GM21360 (cell line): ENCODE results near the gene DES.
"Not testable (repeated sequence)": the region's sequence is repeated elsewhere in the genome, so short reads cannot be mapped to it uniquely, and the experiment has no call there.

Experiments
- ATAC-seq: cut with Tn5 transposase; IDR thresholded peaks from one replicate; pipeline ENCODE4 v1.9.1; 2021; ENCODE audit warnings: mild to moderate bottlenecking, moderate library complexity; ENCODE audit not compliant: unreplicated experiment

The DES gene

DNA sequence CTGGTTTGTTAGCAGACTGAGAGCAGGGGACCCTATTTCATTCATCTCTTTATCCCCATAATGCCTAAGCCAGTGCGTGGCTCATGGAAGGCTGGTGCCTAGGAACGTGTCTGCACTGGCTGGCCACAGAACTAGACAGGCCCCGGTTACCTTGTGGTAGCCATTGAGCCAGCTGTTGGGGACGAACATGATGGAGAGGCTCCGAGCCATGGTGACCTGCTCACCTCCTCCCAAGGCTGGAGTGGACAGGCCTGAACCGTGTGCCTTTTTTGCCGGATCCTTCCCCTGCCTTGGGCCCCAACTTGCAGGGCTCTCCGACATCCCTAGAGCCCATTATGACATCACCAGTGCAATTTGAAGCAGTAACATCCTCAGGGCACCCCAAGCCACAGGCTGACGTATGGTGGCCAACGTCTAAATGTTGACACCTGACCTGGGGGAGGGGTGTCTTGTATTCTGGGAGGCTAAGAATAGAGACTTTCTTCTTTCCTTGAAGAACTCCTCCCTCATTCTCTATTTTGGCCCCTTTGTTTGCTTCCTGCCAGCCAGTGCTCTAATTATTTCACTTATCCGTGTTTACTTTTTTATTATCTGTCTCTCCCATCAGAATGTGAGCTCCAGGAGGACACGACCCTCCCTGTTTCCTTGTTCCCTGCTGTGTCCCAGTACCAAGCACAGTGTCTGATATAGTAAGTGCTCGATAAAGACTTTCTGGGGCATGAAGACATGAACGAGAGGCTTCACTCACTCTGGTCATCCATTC is 18.3 kb upstream of the DES start:
- ATAC-seq: no peak

- no peak for ATAC-seq
Measured at GRCh38 chr2:219400562-219400961, 17.6 kb upstream of the DES start.

DNA sequence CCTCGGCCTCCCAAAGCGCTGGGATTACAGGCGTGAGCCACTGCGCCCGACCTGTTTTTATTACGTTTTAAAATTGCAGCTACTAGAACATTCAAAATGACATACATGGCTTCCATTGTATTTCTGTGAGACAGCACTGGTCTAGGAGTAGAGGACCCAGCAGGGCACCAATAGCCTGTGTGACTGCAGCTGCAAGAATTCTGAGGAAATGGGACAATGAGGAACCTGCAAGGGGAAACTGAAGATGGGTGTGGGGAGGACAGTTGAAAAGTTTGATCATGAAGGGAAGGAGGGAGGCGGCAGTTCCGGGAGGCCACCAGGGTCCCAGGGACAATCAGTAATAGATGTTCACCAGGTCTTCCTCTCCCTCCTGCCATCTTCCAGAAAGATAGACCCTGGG is 16.6 kb upstream of the DES start:
- ATAC-seq: no peak

- no peak for ATAC-seq
Measured at GRCh38 chr2:219402665-219403515, 15.3 kb upstream of the DES start.

GRCh38 chr2:219403861-219404260 is 14.3 kb upstream of the DES start:
- ATAC-seq: no peak

GRCh38 chr2:219404291-219404910 is 13.8 kb upstream of the DES start:
- no peak for ATAC-seq

DNA sequence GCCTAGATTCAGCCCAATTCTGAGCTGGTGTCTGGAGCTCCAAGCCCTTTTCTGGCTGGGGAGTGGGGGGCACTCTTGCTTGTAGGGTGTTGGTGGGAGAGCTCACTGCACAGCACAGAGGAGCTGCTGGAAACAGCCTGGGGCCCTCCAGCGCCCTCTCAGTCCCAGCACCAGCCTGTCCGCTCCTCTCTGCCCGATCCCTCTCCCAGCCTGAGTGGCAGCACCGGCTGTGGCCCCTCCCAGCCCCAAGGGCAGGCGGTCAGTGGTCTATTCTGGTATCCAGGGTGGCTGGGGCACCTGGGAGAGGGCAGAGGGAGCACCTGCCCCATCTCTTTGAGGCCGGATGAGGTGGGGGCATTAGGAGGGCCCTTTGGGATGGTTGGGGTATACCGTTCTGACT is 13.2 kb upstream of the DES start:
- no peak for ATAC-seq

DNA sequence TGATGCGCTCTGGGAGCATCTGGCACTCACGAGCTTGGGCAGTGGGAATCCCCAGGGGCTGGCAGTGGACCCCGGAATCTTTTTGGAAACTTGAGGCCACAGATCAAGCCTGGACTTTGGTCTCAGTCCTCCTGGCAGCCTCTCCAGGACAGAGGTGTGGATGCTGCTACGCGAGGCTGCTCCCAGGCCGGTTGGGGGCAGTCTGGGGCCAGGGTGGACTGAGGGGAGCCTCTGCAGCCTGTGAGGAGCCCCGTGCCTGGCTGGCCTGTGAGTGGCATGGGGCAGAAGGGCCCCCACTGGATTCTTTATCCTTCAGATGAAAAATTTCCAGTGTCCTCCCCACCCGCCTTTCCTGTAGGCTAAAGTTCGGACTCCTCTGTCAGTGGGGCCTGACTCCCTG is 12.7 kb upstream of the DES start:
- ATAC-seq: no peak

GRCh38 chr2:219405958-219406860 is 12.0 kb upstream of the DES start:
- ATAC-seq: no peak

GRCh38 chr2:219406861-219407230 is 11.3 kb upstream of the DES start:
- ATAC-seq: no peak

GRCh38 chr2:219407343-219407742 is 10.8 kb upstream of the DES start:
- ATAC-seq: not testable (repeated sequence)

GRCh38 chr2:219408204-219408603 is 10.0 kb upstream of the DES start:
- no peak for ATAC-seq

DNA sequence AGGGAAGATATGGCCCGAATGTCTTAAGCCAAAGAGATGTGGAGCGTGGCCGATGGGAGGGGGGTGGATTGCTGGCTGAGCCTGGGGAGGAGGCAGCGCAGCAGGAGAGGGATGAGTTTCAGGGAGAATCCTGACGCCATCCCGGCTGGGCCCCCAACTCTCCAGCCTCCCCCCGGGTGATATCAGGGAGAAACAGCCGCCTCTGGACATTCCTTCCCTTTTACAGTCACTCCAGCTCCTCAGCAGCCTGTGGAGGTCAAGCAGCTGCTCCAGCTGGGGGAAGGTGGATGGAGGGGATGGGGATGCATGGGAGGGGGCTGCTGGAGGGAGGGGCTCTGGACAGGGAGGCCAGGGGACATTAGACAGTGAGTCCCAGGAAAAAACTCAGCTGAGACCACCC is 9.5 kb upstream of the DES start:
- ATAC-seq: no peak

DNA sequence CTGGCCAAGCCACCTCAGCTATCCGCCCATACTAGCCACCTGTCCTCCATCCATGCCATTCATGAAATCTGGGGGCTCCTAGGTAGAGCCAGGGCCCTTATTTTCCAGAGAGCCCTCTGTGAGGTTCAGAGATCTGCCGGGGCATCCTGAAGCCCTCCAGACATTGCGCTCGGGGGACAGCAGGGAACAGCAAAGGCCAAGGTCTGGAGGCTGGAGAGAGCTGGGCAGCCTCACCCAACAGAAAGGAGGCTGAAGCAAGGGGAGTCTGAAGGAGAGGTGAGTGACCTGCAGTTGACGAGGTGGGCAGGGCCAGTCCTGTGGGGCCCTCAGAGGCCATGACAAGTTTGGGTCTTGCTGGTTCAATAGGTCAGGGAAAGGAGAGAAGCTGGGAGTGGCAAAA is 8.6 kb upstream of the DES start:
- ATAC-seq: no peak

DNA sequence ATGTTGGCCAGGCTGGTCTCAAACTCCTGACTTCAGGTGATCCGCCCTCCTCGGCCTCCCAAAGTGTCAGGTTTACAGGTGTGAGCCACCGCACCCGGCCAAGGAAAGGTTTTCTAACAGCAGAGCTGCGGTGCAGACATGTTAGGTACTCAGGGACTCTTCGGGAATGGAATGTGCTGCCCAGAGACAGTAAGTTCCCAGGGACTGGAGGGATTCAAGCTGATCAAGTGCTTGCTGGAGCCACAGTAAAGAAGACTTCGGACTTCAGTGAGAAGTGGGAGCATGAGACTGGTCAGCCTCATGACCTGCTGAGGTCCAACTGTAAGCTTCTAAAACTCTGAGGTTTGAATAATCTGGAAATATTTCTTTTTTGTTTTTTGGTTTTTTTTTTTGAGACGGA is 7.8 kb upstream of the DES start:
- no peak for ATAC-seq

GRCh38 chr2:219414857-219415256 is 3.3 kb upstream of the DES start:
- ATAC-seq: no peak

DNA sequence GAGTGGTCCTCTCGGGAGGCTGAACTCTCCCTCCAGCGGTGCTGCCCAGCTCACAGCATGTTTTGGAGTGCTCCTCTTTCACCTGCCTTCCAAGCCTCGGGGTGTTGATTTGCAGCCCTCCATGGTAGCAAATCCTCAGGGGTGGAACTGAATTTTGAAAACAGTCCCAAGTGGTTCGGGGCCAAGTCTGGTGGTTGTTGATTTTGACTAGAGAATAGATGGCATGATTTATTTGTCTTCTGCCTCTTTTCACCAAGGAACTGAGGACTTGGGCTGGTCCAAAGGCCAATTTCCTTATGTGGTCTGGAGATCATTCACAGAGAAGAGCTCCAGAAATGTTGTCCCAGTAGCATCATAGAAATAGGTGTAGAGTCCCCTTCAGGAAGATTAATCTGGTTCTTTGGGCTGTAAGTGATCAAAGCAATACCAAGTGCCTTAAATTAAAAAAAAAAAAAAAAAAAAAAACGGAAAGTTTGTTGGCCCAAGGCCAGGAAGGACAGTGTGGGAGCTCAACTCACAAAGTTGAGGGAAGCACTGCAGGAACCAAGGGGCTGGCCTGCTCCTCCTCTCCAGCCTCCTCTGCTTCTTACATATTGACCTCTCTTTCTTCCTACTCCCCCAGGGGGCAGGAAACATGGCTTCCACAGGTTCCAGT is 2.5 kb upstream of the DES start:
- ATAC-seq: no peak

- no peak for ATAC-seq
Measured at GRCh38 chr2:219416235-219416602, 2.0 kb upstream of the DES start.

DNA sequence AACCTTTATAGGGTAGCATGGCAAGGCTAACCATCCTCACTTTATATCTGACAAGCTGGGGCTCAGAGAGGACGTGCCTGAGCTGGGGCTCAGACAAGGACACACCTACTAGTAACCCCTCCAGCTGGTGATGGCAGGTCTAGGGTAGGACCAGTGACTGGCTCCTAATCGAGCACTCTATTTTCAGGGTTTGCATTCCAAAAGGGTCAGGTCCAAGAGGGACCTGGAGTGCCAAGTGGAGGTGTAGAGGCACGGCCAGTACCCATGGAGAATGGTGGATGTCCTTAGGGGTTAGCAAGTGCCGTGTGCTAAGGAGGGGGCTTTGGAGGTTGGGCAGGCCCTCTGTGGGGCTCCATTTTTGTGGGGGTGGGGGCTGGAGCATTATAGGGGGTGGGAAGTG is 1.2 kb upstream of the DES start:
- ATAC-seq: no peak

DNA sequence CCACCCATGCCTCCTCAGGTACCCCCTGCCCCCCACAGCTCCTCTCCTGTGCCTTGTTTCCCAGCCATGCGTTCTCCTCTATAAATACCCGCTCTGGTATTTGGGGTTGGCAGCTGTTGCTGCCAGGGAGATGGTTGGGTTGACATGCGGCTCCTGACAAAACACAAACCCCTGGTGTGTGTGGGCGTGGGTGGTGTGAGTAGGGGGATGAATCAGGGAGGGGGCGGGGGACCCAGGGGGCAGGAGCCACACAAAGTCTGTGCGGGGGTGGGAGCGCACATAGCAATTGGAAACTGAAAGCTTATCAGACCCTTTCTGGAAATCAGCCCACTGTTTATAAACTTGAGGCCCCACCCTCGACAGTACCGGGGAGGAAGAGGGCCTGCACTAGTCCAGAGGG is 803 bp upstream of the DES start:
- ATAC-seq: no peak

DNA sequence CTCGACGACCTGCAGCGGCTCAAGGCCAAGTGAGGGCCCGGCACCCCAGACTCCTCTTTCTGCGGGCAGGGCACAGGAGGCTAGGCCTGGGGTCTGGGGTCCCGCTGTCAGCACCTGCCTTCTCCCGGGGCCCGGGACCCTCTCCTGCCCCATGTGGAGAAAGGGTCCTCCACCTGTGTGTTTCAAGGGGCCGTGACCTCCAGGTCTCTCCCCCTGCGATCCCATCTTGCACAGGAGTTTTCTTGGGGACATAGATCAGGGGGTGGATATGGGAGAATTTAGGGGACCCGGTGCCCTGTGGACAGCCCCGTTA is 791 bp downstream of the DES start:
- ATAC-seq: no peak
